GM21526 (cell line): ENCODE results near the gene FHAD1.
"Not testable (repeated sequence)": the region's sequence is repeated elsewhere in the genome, so short reads cannot be mapped to it uniquely, and the experiment has no call there.

Source experiments
- ATAC-seq: cut with Tn5 transposase; IDR thresholded peaks from one replicate; pipeline ENCODE4 v1.9.1; 2021; ENCODE audit warnings: moderate library complexity; ENCODE audit not compliant: unreplicated experiment, low FRiP score

Gene FHAD1

GRCh38 chr1:15358565-15359133 is 111.6 kb downstream of the FHAD1 start:
- no peak for ATAC-seq

- ATAC-seq, result no peak
Observed at GRCh38 chr1:15360700-15361099, 113.7 kb downstream of the FHAD1 start.

DNA sequence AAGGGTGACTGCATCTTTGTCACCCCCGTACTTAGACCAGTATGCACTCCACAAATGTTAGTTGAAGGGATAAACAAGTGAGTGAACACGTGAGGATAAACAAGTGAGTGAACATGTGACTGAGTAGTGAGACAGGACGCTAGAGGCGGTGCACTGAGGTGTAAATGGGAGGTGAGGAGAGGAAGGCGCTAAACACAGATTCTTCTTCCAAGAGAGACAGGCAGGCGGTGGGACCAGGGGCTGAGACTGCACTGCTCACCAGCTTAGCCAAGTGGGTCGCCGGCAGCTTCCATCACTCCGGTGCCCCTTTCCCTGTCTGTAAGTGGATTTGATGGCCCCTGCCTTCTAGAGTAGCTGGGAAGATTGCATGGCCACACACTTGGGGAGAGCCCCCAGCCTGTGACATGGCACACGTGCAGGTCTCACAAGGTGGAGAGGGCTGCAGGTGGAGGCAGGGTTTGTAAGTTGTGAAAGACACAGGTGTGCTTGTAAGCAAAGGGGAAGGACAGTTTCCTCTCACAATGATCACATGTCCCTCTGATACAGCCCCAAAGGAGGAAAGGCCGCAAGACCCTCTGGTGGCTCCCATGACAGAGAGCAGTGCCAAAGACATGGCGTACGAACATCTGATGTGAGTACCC is 115.2 kb downstream of the FHAD1 start:
- ATAC-seq, result no peak

DNA sequence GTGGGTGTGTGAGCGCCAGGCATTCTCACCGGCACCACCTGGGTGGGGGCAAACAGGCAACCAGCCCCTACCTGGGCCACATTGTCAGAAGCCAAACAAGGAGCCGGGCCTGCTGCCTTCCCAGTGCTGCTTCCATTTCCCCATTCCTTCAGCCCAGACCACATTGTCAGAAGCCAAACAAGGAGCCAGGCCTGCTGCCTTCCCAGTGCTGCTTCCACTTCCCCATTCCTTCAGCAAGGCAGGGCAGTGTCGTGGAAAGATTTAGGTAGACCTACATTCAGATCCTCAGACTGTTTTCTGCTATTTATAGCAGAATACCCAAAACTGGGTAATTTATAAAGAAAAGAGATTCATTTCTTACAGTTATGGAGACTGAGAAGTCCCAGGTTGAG is 115.7 kb downstream of the FHAD1 start:
- no peak for ATAC-seq

GRCh38 chr1:15364740-15365139 is 117.7 kb downstream of the FHAD1 start:
- ATAC-seq, result no peak

DNA sequence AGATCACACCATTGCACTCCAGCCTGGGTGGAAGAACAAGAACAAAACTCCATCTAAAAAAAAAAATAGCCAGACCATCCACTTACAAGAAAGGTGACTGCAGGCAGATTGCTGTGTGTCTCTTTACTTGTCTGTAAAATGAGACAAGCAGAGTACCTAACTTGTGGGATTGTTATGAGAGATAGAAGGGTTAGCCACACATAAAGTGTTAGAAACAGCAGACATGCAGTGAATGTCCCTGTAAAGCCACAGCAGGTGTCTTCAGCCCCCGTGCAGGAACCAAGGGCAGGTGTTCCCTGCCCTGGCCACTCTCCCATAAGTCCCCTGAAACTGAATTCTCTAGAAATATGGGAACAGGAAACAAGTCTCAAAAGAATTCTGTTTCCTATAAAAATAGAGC is 121.9 kb downstream of the FHAD1 start:
- ATAC-seq, result no peak

DNA sequence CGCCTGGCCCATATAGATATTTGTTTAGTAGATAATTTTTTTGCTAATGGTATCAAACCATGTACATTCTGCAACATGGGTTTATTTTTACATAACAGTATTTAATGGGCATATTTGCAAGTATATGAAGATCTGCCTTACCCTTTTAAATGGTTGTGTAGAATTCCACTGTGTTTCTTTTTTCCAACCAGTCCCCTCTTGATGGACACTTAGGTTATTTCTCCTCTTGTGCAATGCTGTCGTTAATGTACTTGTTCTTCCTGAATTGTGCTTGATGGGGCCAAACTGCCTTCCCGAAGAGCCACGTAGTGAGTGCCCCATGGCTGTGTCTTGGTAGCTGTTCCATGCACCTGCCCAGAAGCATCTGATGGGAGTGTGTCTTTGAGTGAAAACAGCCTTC is 123.2 kb downstream of the FHAD1 start:
- ATAC-seq, result no peak

DNA sequence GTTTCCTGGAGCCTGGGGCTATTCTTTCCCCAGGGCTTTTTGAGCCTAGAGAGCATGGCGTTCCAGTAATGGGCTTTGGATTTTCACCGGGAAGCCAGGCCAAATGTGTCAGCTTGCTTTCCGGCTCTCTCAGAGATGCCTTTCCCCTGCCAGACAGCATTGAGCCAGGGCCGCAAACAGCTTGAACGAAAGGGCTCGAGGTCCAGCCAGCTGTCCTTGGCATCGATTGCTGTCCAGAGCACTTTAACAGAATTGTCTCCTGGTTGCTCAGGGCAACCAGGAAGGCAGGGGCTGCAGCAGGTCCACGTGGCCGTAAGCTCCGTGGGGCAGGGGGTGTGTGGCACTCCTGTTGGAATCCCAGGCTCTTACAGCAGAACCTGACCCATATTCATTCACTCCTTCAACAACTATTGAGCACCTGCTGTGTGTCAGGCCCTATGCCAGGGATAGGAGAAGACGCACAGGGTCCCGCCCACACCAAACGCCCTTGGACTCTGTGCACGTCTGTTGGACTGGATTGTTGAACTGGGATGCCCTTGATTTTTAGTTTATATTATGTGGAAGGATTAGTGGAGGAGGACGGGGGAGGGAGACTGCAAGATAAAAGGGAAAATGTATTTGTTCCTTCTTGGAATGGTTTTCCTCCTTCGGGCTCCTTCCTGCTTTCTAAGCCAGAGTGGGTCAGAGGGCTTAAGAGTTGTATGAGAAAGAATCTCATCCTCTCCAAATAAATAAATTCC is 123.9 kb downstream of the FHAD1 start:
- no peak for ATAC-seq

GRCh38 chr1:15371610-15372545 is 124.9 kb downstream of the FHAD1 start:
- no peak for ATAC-seq

DNA sequence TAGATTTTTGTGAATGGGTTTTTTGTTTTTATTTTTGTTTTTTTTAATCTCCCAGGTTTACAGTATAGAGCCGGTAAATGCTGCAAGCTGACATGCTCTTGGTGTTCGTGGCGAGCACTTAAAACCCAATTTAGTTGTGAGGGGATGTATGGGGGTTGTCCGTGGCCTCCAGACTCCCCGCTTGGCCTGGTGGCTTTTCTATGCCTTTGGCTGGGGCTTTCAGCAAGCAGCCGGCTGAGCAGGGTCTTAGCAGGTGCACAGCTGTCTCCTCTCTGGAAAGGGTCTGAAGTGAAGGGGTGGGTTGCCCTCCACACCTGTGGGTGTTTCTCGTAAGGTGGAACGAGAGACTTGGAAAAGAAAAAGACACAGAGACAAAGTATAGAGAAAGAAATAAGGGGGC is 131.7 kb downstream of the FHAD1 start:
- ATAC-seq, result no peak

DNA sequence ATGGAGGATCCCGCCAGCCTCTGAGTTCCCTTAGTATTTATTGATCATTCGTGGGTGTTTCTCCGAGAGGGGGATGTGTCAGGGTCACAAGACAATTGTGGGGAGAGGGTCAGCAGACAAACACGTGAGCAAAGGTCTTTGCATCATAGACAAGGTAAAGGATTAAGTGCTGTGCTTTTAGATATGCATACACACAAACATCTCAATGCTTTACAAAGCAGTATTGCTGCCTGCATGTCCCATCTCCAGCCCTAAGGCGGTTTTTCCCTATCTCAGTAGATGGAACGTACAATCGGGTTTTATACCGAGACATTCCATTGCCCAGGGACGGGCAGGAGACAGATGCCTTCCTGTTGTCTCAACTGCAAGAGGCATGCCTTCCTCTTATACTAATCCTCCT is 132.1 kb downstream of the FHAD1 start:
- ATAC-seq, result not testable (repeated sequence)

DNA sequence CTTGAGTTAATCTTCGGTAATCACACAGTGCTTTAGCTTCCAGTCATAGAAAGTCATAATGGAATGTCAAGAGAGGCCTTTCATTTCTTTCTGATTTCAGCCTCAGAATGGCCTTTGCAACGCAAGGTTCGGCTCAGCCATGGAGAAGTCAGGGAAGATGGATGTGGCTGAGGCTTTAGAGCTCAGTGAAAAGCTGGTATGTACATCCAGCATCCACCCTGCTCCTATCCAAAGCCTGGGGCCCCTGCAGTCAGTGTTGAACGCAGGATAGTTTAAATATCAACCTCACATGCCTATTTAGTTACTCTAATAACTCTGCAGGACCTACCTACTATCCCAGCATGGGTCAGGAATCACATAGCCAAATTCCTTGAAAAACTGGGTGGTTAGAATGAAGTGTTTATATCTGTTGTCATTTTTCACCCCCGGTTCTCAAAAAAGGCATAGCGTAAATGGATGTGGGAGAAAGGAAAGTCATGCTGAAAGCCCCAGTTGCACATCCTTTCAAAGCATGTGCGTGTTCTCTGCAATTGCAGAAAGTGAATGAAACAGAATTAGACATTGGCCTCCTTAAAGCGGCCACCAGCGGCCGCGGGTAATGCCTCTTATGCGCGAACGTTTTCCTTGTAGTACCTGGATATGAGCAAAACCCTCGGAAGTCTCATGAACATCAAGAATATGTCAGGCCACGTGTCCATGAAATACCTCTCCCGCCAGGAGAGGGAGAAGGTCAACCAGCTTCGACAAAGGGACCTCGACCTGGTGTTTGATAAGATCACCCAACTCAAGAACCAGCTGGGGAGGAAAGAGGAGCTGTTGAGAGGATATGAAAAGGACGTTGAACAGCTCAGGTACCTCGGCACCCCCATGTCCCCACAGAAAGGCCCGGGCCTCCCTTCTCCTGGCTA is 133.8 kb downstream of the FHAD1 start:
- ATAC-seq, result no peak

- no peak for ATAC-seq
Observed at GRCh38 chr1:15381805-15382204, 134.8 kb downstream of the FHAD1 start.

- ATAC-seq, result no peak
Observed at GRCh38 chr1:15382601-15383518, 135.8 kb downstream of the FHAD1 start.

DNA sequence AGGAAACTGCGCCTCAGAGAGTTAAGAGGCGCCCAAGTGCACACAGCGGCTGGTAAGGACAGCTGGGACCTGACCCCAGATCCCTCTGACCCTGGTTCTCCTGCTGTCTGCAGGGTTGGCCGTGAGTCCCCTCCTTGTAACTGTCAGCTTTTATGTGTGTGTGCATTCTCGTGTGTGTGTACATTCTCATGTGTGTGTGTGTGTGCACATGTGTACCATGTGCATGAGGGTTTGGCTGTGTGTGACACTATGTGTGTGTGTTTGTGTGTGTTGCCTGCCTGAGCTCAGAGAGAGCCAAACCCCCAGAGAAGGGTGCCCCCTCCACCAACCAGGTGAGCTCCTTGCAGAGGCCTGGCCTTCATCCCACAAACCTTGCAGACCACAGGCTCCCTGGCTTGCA is 136.8 kb downstream of the FHAD1 start:
- ATAC-seq, result no peak

- peak; percentile 58 for ATAC-seq
Observed at GRCh38 chr1:15384301-15384901, 137.4 kb downstream of the FHAD1 start.

GRCh38 chr1:15385420-15385819 is 138.4 kb downstream of the FHAD1 start:
- no peak for ATAC-seq

DNA sequence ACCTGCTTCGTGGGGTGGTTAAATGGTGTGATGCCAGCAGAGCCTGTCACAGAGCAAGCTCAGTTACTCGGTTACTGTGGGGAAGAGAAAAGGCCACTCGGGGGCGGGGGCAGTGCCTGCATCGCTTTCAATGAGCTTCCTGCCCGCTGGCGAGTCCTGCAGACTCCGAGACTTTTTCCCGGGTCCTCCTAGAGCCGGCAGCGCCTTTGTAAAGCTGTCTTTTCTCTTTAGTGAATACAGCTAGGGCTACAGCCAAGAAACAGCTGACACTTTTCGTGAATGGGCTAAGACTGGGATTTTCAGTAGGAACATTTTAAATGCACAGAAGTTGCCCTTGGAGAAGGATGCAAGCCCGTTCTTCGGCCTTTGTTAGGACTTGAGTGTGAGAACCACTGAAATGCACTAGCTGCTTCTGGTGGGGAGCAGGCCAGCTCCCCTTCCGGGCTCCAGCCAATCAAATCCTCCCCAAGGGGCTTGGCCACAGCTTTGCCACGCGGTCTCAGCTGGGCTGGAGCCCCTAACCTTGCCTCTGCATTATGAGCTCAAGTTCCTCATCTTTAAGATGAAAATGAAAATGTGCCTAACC is 139.2 kb downstream of the FHAD1 start:
- no peak for ATAC-seq
